Measurements from ENCODE around the gene NR6A1. TPM values are rescaled to one million over a fixed set of nuclear protein-coding genes. Genes with fewer than 3 reads are reported as not detected.

The NR6A1 gene
- total RNA-seq, 4 donors from 2014 or later = 1.7 to 8.4 (median 5.5) TPM

DNA sequence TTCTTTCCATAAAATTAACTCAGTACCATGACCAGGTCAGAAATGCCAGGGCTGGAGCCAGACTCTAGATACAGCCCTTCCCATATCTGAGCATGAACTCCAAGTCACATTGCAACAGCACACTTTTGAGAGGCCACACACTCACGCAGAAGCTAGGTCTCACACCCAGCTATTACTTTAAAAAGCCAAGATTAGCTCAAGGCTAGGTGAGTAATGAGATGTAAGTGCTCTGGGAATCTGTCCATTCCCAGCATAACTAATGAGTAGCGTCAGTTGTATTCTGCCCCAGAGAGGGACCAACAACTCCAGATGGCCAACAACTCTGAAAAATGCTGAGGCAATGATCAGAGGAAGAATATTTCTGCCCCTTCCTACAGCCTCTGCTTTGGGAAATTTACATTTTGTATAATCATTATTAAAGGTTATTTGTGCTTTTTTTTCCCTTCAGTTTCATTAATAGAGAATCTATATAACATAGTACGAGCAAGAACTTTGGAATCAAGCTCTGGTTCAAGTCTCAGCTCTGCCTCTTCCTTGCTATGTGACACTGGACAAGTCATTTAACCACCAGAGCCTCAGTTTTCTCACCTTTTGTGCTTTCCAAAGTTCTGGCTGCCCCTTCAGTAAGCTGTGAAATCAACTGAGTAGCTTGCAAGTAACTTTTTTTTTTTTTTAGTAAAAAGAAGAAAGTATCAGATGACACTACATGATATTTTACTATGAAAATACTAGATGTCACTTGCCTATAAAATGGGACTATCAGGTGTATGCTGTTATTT, 118.3 kb downstream of the NR6A1 start:
- Histone ChIP-seq H3K4me3 (no peak overlapping the region), H3K9me3 (no peaks in the 10 kb centered on the region), H3K27me3 (no peaks in the 10 kb centered on the region), H3K36me3 (no peaks in the 10 kb centered on the region), H3K27ac (no peak overlapping the region), H3K4me1 (peaks cover 0 to 6% (median 0%) of the 10 kb centered on the region in 4 donors)
- 84 to 85% methylated on average over 3 of the region's 3 CpGs for WGBS, 2 donors
- TF ChIP-seq EP300 (IDR thresholded peaks at IDR 0.05) (no peak), POLR2A (IDR thresholded peaks at IDR 0.05) (no peak)
- TF ChIP-seq, protein P1, sequence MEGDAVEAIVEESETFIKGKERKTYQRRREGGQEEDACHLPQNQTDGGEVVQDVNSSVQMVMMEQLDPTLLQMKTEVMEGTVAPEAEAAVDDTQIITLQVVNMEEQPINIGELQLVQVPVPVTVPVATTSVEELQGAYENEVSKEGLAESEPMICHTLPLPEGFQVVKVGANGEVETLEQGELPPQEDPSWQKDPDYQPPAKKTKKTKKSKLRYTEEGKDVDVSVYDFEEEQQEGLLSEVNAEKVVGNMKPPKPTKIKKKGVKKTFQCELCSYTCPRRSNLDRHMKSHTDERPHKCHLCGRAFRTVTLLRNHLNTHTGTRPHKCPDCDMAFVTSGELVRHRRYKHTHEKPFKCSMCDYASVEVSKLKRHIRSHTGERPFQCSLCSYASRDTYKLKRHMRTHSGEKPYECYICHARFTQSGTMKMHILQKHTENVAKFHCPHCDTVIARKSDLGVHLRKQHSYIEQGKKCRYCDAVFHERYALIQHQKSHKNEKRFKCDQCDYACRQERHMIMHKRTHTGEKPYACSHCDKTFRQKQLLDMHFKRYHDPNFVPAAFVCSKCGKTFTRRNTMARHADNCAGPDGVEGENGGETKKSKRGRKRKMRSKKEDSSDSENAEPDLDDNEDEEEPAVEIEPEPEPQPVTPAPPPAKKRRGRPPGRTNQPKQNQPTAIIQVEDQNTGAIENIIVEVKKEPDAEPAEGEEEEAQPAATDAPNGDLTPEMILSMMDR (IDR thresholded peaks at IDR 0.05) = no peak
- no peak for DNase-seq (ENCODE audit: low spot score in 2 of 2)

DNA sequence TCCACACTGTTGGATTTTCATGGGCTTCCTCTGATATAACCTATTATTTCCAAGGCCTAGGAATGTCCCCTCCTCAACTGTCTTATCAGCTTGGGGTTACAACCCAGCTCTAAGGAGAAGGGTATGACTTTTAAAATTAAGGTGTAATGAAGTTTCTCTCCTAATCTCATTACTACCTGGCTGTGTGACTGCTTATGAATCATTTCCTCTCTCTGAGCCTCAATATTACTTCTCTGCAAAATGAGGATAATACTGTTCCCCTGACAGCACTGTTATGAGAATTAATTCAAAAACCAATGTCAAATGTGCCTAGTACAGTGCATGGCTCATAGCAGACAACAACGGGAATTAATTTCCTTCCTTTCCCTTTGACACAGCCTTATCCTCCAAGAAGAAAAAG, 118.9 kb downstream of the NR6A1 start:
- Histone ChIP-seq H3K4me3 (no peak overlapping the region), H3K27ac (no peak overlapping the region), H3K4me1 (peaks cover 0 to 6% (median 0%) of the 10 kb centered on the region in 4 donors), H3K27me3 (no peaks in the 10 kb centered on the region), H3K36me3 (no peaks in the 10 kb centered on the region), H3K9me3 (no peaks in the 10 kb centered on the region)
- WGBS, 2 donors = 80 to 89% methylated on average over 1 of the region's 1 CpG
- TF ChIP-seq, protein P1 (IDR thresholded peaks at IDR 0.05) = no peak
- TF ChIP-seq POLR2A (IDR thresholded peaks at IDR 0.05) = no peak
- DNase-seq (ENCODE audit: low spot score in 2 of 2) = no peak

DNA sequence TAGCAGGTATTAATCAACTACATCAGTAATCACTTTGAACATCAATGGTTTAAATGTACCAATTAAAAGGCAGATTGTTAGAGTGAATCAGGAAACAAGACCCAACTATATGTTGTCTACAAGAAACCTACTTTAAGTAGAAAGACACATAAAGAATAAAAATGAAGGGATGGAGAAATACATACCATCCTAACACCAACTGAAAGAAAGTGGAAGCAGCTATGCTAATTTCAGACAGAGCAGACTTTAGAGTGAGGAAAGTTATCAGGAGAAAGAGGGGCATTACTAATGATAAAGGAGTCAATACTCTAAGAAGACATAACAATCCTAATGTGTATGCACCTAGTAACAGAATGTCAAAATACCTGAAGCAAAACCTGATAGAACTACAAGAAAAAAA, 125.8 kb downstream of the NR6A1 start:
- Histone ChIP-seq H3K9me3 (no peaks in the 10 kb centered on the region), H3K36me3 (no peaks in the 10 kb centered on the region), H3K27ac (no peak overlapping the region), H3K4me1 (no peaks in the 10 kb centered on the region), H3K27me3 (no peaks in the 10 kb centered on the region), H3K4me3 (no peak overlapping the region)
- DNase-seq (ENCODE audit: low spot score in 2 of 2) = no peak
- no peak for TF ChIP-seq POLR2A (IDR thresholded peaks at IDR 0.05)
- no peak for TF ChIP-seq EP300 (IDR thresholded peaks at IDR 0.05)
- TF ChIP-seq, protein P1 (IDR thresholded peaks at IDR 0.05) = no peak

DNA sequence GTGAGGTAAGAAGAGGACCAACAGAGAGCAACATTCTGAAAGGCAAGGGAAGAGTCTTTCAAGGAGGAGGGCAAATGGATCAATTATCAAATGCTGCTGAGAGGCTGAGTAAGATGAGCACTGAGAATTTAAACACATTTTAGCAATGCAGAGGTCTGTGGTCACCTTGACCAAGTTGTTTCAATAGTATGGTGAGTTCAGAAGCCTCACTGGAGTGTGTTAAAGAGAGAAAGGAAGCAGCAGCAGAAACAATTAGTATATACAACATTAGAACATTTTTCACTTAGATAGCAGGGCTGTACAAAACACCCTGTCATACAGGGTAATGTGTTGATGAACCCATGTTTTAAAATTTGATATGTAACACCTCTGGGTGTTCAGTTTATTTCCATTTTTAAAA, 131.5 kb downstream of the NR6A1 start:
- no peak overlapping the region for H3K27ac ChIP-seq
- DNase-seq (ENCODE audit: low spot score in 2 of 2) = no peak
- H3K4me3 ChIP-seq = no peak overlapping the region
- no peaks in the 10 kb centered on the region for H3K27me3 ChIP-seq
- H3K36me3 ChIP-seq = no peaks in the 10 kb centered on the region
- H3K9me3 ChIP-seq = no peaks in the 10 kb centered on the region
- TF ChIP-seq, protein P1 (IDR thresholded peaks at IDR 0.05) = no peak
- no peak for TF ChIP-seq POLR2A (IDR thresholded peaks at IDR 0.05)
- TF ChIP-seq EP300 (IDR thresholded peaks at IDR 0.05) = no peak
- no peaks in the 10 kb centered on the region for H3K4me1 ChIP-seq

DNA sequence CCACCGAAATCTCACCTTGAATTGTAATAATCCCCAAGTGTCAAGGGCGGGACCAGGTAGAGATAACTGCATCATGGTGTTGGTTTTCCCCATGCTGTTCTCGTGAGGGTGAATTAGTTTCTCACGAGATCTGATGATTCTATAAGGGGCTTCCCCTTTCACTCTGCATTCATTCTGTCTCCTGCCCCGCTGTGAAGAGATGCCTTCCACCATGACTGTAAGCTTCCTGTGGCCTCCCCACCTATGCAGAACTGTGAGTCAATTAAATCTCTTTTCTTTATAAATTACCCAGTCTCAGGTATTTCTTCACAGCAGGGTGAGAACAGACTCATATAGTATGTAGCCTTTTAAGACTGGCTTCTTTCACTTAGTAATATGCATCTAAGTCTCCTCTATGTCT, 135.8 kb downstream of the NR6A1 start:
- DNase-seq (ENCODE audit: low spot score in 2 of 2) = no peak
- WGBS, 2 donors = 97 to 99% methylated on average over 5 of the region's 5 CpGs
- Histone ChIP-seq H3K36me3 (no peaks in the 10 kb centered on the region), H3K4me3 (no peak overlapping the region), H3K9me3 (no peaks in the 10 kb centered on the region), H3K4me1 (peaks cover 0 to 5% (median 0%) of the 10 kb centered on the region in 4 donors), H3K27me3 (no peaks in the 10 kb centered on the region), H3K27ac (no peak overlapping the region)
- TF ChIP-seq, protein P1 (IDR thresholded peaks at IDR 0.05) = no peak
- TF ChIP-seq EP300 (IDR thresholded peaks at IDR 0.05) (no peak), POLR2A (IDR thresholded peaks at IDR 0.05) (no peak)
